Measurements from ENCODE around the gene SHLD2. TPM values are rescaled to one million over a fixed set of nuclear protein-coding genes. Genes with fewer than 3 reads are reported as not detected.

Gene SHLD2, protein sequence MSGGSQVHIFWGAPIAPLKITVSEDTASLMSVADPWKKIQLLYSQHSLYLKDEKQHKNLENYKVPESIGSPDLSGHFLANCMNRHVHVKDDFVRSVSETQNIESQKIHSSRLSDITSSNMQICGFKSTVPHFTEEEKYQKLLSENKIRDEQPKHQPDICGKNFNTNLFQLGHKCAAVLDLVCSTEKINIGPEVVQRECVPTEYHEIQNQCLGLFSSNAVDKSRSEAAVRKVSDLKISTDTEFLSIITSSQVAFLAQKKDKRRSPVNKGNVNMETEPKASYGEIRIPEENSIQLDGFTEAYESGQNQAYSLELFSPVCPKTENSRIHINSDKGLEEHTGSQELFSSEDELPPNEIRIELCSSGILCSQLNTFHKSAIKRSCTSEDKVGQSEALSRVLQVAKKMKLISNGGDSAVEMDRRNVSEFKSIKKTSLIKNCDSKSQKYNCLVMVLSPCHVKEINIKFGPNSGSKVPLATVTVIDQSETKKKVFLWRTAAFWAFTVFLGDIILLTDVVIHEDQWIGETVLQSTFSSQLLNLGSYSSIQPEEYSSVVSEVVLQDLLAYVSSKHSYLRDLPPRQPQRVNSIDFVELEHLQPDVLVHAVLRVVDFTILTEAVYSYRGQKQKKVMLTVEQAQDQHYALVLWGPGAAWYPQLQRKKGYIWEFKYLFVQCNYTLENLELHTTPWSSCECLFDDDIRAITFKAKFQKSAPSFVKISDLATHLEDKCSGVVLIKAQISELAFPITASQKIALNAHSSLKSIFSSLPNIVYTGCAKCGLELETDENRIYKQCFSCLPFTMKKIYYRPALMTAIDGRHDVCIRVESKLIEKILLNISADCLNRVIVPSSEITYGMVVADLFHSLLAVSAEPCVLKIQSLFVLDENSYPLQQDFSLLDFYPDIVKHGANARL
- 10 to 100 TPM in 3 of 4 donors, 1 to 10 TPM in 1; 7.2 to 15.2 (median 12.3) TPM for total RNA-seq

DNA sequence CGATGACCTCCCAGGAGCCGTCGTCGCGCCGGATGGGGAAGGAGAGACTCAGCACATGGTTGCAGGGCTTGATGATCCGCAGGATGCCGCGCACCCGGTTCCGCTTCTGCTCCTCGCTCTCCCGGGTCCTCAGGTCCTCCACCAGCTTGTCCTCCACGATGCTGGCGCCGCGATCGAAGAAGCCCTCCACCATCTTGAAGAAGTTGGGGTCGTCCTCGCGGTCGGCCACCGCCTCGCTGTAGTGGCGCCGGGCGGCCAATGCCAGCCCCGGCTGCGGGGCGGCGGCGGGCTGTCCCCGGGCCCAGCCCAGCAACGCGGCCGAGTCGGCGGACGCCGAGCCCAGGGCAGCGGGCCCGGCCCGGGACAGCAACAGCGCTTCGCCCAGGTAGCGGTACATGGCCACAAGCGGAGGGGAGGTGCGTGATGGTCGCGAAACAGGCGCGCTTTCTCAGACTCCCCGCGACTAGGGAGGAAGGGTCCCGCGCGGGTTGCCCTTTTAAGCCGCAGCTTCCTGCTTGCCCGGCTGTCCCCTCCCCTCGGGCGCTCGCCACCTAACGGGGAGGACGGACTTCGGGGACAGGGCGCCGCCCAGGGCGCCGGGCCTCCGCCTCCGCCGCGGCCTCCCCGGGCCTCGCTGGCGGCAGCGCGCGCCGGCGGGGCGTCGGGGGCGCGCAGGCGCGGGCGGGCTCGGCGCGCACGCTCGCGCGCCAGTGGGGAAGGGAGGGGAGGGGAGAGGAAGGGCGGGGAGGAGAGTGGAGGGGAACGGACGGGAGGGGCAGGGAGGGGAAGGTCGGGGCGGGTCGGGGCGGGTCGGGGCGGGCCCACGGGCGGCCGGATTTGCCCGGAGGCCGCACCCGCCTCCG, at the start of gene SHLD2, which contains the start of gene GLUD1:
Gene SHLD2, plus strand, starts transcription at position 834 of the 863 bp plus-strand sequence. CDS start 56,149 bp downstream, outside the sequence.
Gene GLUD1, minus strand, starts transcription at position 471 of the 863 bp plus-strand sequence. Its CDS starts 74 bp downstream, at position 397.
- ATAC-seq (peak; percentile 83 to 87), DNase-seq (peak; percentile 88 to 89)
- intact Hi-C loops (cut with DNase I; ENCODE audit: low total_unique reads) = loop anchor here (1.0 to 10.0 kb wide), 3 partner anchors 123 to 560 kb away; partner anchors contain the start of gene BMPR1A
- H3K4me1 ChIP-seq = peaks cover 12 to 30% of the 10 kb centered on the region in 2 donors
- no peaks in the 10 kb centered on the region for H3K27me3 ChIP-seq
- H3K4me3 ChIP-seq = peak within 1 kb of the TSS; percentile 82 to 94 (median 86)
- H3K36me3 ChIP-seq = peaks cover 0 to 3% of the 10 kb centered on the region in 2 donors
- H3K27ac ChIP-seq = peak within 1 kb of the TSS; percentile 95 to 99 (median 97)
- H3K9me3 ChIP-seq = no peaks in the 10 kb centered on the region
- TF ChIP-seq, protein P1, sequence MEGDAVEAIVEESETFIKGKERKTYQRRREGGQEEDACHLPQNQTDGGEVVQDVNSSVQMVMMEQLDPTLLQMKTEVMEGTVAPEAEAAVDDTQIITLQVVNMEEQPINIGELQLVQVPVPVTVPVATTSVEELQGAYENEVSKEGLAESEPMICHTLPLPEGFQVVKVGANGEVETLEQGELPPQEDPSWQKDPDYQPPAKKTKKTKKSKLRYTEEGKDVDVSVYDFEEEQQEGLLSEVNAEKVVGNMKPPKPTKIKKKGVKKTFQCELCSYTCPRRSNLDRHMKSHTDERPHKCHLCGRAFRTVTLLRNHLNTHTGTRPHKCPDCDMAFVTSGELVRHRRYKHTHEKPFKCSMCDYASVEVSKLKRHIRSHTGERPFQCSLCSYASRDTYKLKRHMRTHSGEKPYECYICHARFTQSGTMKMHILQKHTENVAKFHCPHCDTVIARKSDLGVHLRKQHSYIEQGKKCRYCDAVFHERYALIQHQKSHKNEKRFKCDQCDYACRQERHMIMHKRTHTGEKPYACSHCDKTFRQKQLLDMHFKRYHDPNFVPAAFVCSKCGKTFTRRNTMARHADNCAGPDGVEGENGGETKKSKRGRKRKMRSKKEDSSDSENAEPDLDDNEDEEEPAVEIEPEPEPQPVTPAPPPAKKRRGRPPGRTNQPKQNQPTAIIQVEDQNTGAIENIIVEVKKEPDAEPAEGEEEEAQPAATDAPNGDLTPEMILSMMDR (IDR thresholded peaks at IDR 0.05 in 4 of 5, conservative IDR thresholded peaks at IDR 0.05 in 1 of 5) = peak in 1 of 5 experiments; percentile 19
- TF ChIP-seq POLR2A (IDR thresholded peaks at IDR 0.05) = peak; percentile 82 to 84
- in situ Hi-C loops (cut with MboI; ENCODE audit: low sequenced_read_pairs in 4 of 4) = loop anchor here in 1 of 4 donors (25.0 kb wide), 1 partner anchor 157 kb away; no protein-coding TSS in a partner anchor

DNA sequence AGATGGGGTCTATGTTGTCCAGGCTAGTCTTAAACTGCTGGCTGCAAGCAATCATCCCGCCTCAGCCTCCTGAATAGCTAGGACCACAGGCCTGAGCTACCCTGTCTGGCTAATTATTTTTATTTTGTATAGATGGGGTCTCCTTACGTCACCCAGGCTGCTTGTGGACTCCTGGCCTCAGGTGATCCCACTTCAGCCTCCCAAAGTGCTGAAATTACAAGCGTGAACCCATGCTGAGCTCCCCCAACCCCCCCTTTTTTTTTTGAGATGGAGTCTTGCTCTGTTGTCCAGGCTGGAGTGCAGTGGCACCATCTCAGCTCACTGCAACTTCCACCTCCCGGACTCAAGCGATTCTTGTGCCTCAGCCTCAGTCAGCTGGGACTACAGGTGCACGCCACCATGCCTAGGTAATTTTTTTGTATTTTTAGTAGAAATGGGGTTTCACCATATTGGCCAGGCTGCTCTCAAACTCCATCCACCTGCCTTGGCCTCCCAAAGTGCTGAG, 49.5 kb upstream of the SHLD2 start:
- Histone ChIP-seq H3K4me3 (no peak overlapping the region), H3K27me3 (no peaks in the 10 kb centered on the region), H3K4me1 (no peaks in the 10 kb centered on the region), H3K27ac (no peak overlapping the region), H3K9me3 (no peaks in the 10 kb centered on the region), H3K36me3 (peaks cover 0 to 16% of the 10 kb centered on the region in 2 donors)
- in situ Hi-C loops (cut with MboI; ENCODE audit: low sequenced_read_pairs in 4 of 4) = no loop called here
- TF ChIP-seq, protein P1 (IDR thresholded peaks at IDR 0.05 in 4 of 5, conservative IDR thresholded peaks at IDR 0.05 in 1 of 5) = no peak
- TF ChIP-seq POLR2A (IDR thresholded peaks at IDR 0.05) = no peak
- intact Hi-C loops (cut with DNase I; ENCODE audit: low total_unique reads) = no loop called here
- DNase-seq (no peak), ATAC-seq (no peak)

DNA sequence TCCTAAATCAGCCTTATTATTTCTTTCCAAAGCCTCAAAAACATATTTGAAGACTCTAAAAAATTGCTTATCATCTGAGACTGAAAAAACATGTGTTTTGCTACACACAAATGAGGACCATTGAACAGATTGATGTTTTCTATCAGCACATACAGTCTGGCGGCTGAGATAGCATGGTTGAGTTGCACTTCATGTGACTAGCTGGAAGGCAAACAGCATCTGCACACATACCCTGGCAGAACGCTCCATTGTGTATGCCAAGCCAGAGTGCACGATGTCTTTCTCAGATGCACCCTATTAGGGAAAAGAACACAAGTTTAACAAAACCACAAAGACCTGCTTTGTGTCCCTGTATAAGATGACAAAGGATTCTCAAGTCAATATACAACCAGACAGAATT, 41.9 kb upstream of the SHLD2 start:
- H3K27me3 ChIP-seq = no peaks in the 10 kb centered on the region
- H3K27ac ChIP-seq = peak overlapping the region in 1 of 4 donors; percentile 59

More for the DNA sequence above, 41.9 kb upstream of the SHLD2 start:
- H3K4me3 ChIP-seq = no peak overlapping the region
- in situ Hi-C loops (cut with MboI; ENCODE audit: low sequenced_read_pairs in 4 of 4) (no loop called here), intact Hi-C loops (cut with DNase I; ENCODE audit: low total_unique reads) (no loop called here)
- peak; percentile 69 to 94 for ATAC-seq
- H3K4me1 ChIP-seq = peaks cover 0 to 22% of the 10 kb centered on the region in 2 donors
- no peaks in the 10 kb centered on the region for H3K9me3 ChIP-seq
- H3K36me3 ChIP-seq = peaks cover 0 to 63% of the 10 kb centered on the region in 2 donors
- TF ChIP-seq, protein P1 (IDR thresholded peaks at IDR 0.05 in 4 of 5, conservative IDR thresholded peaks at IDR 0.05 in 1 of 5) = no peak
- no peak for TF ChIP-seq POLR2A (IDR thresholded peaks at IDR 0.05)
- DNase-seq = peak in 1 of 2 donors; percentile 45

All from gastrocnemius medialis (tissue), 4 donors.